ENCODE measurements around the gene SENP3.

DNA sequence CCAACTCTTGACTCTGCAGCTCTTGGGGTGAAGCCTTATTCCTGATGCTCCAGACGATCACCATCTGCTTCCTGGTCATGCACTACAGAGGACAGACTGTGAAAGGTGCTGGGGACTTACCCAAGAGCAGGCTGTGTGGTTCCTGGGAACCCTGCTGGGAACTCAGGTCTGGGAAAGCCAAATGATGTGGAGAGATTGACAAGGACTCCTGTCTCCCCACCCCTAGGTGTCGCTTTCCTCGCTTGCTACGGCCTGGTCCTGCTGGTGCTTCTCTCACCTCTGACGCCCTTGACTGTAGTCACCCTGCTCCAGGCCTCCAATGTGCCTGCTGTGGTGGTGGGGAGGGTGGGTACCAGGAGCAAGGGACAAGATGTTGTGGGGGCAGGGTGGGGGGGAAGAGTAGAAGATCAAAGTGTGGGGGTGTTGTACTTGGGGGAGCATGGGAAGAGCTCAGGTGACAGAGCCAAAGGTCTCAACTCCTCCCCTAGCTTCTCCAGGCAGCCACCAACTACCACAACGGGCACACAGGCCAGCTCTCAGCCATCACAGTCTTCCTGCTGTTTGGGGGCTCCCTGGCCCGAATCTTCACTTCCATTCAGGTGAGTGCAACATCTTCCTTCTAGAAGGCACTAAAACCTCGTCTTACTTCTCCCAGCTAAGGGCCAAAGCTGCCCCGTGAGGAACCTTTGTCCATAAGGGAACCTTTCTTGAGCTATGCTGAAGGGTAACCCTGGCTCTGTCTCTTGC is 25.1 kb downstream of the SENP3 start:
- TF ChIP-seq, protein P1, sequence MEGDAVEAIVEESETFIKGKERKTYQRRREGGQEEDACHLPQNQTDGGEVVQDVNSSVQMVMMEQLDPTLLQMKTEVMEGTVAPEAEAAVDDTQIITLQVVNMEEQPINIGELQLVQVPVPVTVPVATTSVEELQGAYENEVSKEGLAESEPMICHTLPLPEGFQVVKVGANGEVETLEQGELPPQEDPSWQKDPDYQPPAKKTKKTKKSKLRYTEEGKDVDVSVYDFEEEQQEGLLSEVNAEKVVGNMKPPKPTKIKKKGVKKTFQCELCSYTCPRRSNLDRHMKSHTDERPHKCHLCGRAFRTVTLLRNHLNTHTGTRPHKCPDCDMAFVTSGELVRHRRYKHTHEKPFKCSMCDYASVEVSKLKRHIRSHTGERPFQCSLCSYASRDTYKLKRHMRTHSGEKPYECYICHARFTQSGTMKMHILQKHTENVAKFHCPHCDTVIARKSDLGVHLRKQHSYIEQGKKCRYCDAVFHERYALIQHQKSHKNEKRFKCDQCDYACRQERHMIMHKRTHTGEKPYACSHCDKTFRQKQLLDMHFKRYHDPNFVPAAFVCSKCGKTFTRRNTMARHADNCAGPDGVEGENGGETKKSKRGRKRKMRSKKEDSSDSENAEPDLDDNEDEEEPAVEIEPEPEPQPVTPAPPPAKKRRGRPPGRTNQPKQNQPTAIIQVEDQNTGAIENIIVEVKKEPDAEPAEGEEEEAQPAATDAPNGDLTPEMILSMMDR (conservative IDR thresholded peaks at IDR 0.05; ENCODE audit: low read depth, low read length), result peak; percentile 55
- TF ChIP-seq EZH2 (IDR thresholded peaks at IDR 0.05; ENCODE audit: borderline replicate concordance, low read depth, low read length, poor library complexity, severe bottlenecking), result no peak
